Stimulated activated naive CD8-positive, alpha-beta T cell treated with anti-CD3 and anti-CD28 coated beads, Interleukin-15, Interleukin-2, amounts not matched to agents 100 U/mL and 50 U/mL, for 24 hours (primary cell): Measurements from ENCODE around the gene TLR7.

Experiments used
- ATAC-seq: fragments of 150-1000 bp; cut with Tn5 transposase; one replicate; pipeline ENCODE4 v1.10.0; 2021
- DNase-seq: peaks from one replicate; pipeline ENCODE4 v3.0.0; 2021

Gene TLR7

GRCh38 chrX:12866451-12867377 lies at the start of gene TLR7:
TSS of gene TLR7 (plus strand) at chrX:12867072. CDS start at chrX:12867579, 507 bp downstream.
- DNase-seq (no peak), ATAC-seq (no peak)

- DNase-seq (no peak), ATAC-seq (no peak)
Measured at GRCh38 chrX:12817528-12817927, 49.3 kb upstream of the TLR7 start.

GRCh38 chrX:12819222-12819621 lies 47.6 kb upstream of the TLR7 start:
- DNase-seq (no peak), ATAC-seq (no peak)

GRCh38 chrX:12820737-12821136 lies 46.1 kb upstream of the TLR7 start:
- ATAC-seq (no peak), DNase-seq (no peak)

GRCh38 chrX:12824944-12825343 lies 41.9 kb upstream of the TLR7 start:
- DNase-seq, result no peak
- ATAC-seq, result no peak

- no peak for DNase-seq
Measured at GRCh38 chrX:12825801-12826200, 41.1 kb upstream of the TLR7 start.

GRCh38 chrX:12843061-12843667 lies 23.7 kb upstream of the TLR7 start:
- ATAC-seq, result no peak
- DNase-seq, result no peak

More at GRCh38 chrX:12825801-12826200, 41.1 kb upstream of the TLR7 start:
- ATAC-seq, result no peak

GRCh38 chrX:12843668-12844279 lies 23.1 kb upstream of the TLR7 start:
- DNase-seq (no peak), ATAC-seq (no peak)

GRCh38 chrX:12844319-12844718 lies 22.6 kb upstream of the TLR7 start:
- DNase-seq (no peak), ATAC-seq (peak; percentile 43)

GRCh38 chrX:12865359-12865758 lies 1.5 kb upstream of the TLR7 start:
- ATAC-seq, result no peak
- DNase-seq, result no peak

- ATAC-seq (no peak), DNase-seq (no peak)
Measured at GRCh38 chrX:12867685-12868084, 813 bp downstream of the TLR7 start.

- ATAC-seq, result no peak
- no peak for DNase-seq
Measured at GRCh38 chrX:12868747-12869146, 1.9 kb downstream of the TLR7 start.

- ATAC-seq, result no peak
- DNase-seq, result no peak
Measured at GRCh38 chrX:12871257-12871656, 4.4 kb downstream of the TLR7 start.

- no peak for ATAC-seq
- DNase-seq, result no peak
Measured at GRCh38 chrX:12872741-12873140, 5.9 kb downstream of the TLR7 start.

GRCh38 chrX:12874581-12874980 lies 7.7 kb downstream of the TLR7 start:
- DNase-seq (no peak), ATAC-seq (no peak)

GRCh38 chrX:12877386-12877785 lies 10.5 kb downstream of the TLR7 start:
- DNase-seq (no peak), ATAC-seq (no peak)

GRCh38 chrX:12878536-12878935 lies 11.7 kb downstream of the TLR7 start:
- DNase-seq (no peak), ATAC-seq (no peak)

- DNase-seq (no peak), ATAC-seq (no peak)
Measured at GRCh38 chrX:12881914-12882313, 15.0 kb downstream of the TLR7 start.

- ATAC-seq (no peak), DNase-seq (no peak)
Measured at GRCh38 chrX:12885508-12885907, 18.6 kb downstream of the TLR7 start.

- DNase-seq, result no peak
- ATAC-seq, result no peak
Measured at GRCh38 chrX:12886545-12886944, 19.7 kb downstream of the TLR7 start.

- no peak for ATAC-seq
Measured at GRCh38 chrX:12887141-12887540, 20.3 kb downstream of the TLR7 start.

GRCh38 chrX:12887767-12888166 lies 20.9 kb downstream of the TLR7 start:
- ATAC-seq (no peak), DNase-seq (no peak)

More at GRCh38 chrX:12887141-12887540, 20.3 kb downstream of the TLR7 start:
- no peak for DNase-seq

- DNase-seq (no peak), ATAC-seq (peak; percentile 59)
Measured at GRCh38 chrX:12890467-12890866, 23.6 kb downstream of the TLR7 start.
